GM12874 (cell line): ENCODE data around the gene RHOV.

Source experiments
- CTCF ChIP-seq: IDR thresholded peaks from 2 replicates; pipeline ENCODE4 v1.5.1; 2011; ENCODE audit warnings: low read depth, mild to moderate bottlenecking, control low read depth, low read length, moderate library complexity; ENCODE audit not compliant: insufficient read depth

RHOV gene

GRCh38 chr15:40831861-40832260 is 42.2 kb downstream of the RHOV start:
- TF ChIP-seq CTCF, result no peak

- TF ChIP-seq CTCF, result no peak
Observed at GRCh38 chr15:40830884-40831283, 43.1 kb downstream of the RHOV start.

GRCh38 chr15:40829115-40829514 is 44.9 kb downstream of the RHOV start:
- no peak for TF ChIP-seq CTCF

GRCh38 chr15:40828447-40829036 is 45.5 kb downstream of the RHOV start, which contains the start of gene PPP1R14D:
Gene PPP1R14D (minus strand): TSS chr15:40828708. CDS start chr15:40828641, 67 bp downstream.
- TF ChIP-seq CTCF, result no peak

- no peak for TF ChIP-seq CTCF
Observed at GRCh38 chr15:40826423-40827075, 47.5 kb downstream of the RHOV start.

- TF ChIP-seq CTCF, result no peak
Observed at GRCh38 chr15:40825661-40826422, 48.2 kb downstream of the RHOV start.

- no peak for TF ChIP-seq CTCF
Observed at GRCh38 chr15:40823572-40824343, 50.3 kb downstream of the RHOV start.
